ENCODE measurements around the gene ATP10A.

The ATP10A gene

DNA sequence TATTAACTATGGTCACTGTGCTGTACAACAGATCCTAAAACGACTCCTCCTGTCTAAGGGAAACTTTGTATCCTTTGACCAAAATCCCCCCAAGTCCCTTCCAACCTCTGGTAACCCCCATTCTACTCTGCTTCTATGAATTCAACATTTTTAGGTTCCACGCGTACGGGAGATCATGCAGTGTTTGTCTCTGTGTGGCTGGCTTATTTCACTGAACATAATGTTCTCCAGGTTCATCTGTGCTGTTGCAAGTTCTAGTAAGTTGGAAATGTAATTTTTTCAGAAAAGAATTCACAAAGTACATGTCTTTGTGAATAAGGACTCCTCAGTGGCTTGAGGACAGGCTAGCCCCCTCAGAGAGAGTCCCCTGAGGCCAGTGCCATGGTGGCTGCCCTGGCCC, 66.1 kb downstream of the ATP10A start:
- no peak for DNase-seq (ENCODE audit: low read depth)
- no peak overlapping the region for H3K4me3 ChIP-seq (ENCODE audit: low read depth, low read length)
- TF ChIP-seq, protein P1, sequence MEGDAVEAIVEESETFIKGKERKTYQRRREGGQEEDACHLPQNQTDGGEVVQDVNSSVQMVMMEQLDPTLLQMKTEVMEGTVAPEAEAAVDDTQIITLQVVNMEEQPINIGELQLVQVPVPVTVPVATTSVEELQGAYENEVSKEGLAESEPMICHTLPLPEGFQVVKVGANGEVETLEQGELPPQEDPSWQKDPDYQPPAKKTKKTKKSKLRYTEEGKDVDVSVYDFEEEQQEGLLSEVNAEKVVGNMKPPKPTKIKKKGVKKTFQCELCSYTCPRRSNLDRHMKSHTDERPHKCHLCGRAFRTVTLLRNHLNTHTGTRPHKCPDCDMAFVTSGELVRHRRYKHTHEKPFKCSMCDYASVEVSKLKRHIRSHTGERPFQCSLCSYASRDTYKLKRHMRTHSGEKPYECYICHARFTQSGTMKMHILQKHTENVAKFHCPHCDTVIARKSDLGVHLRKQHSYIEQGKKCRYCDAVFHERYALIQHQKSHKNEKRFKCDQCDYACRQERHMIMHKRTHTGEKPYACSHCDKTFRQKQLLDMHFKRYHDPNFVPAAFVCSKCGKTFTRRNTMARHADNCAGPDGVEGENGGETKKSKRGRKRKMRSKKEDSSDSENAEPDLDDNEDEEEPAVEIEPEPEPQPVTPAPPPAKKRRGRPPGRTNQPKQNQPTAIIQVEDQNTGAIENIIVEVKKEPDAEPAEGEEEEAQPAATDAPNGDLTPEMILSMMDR (IDR thresholded peaks at IDR 0.05; ENCODE audit: control insufficient read depth, extremely low read depth, insufficient read depth) = no peak

DNA sequence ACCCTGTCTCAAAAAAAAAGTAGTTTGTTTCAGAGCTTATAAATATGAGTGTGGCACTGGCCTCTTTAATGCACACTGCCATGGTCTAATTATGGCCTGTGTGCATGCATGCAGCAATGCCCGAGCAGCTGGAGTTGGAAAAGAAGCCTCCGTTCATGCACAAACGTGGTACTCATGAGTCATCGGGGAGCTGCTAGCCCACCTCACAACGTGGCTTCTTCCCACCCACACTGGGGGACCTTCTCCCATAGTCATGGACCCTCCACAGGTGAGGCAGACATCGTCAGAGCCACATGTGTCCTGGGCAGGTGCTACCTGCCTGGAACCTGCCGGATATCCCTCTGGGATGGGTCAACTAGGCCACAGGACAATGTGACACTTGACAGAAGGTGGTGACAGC, 66.7 kb downstream of the ATP10A start:
- TF ChIP-seq, protein P1 (IDR thresholded peaks at IDR 0.05; ENCODE audit: control insufficient read depth, extremely low read depth, insufficient read depth) = no peak
- H3K4me3 ChIP-seq (ENCODE audit: low read depth, low read length) = no peak overlapping the region
- no peak for DNase-seq (ENCODE audit: low read depth)

DNA sequence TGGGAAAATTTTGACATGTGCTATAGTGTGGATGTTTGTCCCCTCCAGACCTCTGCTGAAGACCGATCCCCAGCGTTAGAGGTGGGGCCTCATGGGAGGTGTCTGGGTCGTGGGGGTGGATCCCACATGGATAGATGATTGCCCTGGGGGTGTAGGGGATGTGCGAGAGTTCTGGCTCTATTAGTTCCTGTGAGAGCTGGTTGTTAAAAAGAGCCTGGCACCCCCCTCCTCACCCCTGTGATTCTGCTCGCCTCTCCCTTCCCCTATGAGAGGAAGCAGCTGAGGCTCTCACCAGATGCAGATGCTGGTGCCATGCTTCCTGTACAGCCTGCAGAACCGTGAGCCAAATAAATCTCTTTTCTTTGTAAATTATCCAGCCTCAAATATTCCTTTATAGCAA, 67.4 kb downstream of the ATP10A start:
- no peak for DNase-seq (ENCODE audit: low read depth)
- H3K4me3 ChIP-seq (ENCODE audit: low read depth, low read length) = no peak overlapping the region
- TF ChIP-seq, protein P1 (IDR thresholded peaks at IDR 0.05; ENCODE audit: control insufficient read depth, extremely low read depth, insufficient read depth) = no peak

DNA sequence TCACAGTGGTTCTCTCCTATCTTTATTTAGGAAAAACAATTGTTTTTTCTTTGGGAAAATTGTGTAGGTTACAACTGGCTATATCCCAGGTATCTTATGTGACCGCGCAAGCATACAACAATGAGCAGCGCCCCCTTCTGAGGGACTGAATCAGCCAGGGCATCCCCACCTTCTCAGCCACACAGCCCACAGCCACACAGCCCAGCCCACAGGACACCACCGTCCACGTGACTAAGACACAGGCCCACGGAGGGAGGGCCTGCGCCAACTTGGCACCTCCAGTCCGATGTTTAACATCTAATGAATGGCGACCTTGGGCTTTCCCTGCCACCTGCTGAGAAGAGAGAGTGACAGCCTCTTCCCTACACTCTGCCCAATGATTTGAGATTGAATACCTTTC, 68.1 kb downstream of the ATP10A start:
- no peak for DNase-seq (ENCODE audit: low read depth)
- TF ChIP-seq, protein P1 (IDR thresholded peaks at IDR 0.05; ENCODE audit: control insufficient read depth, extremely low read depth, insufficient read depth) = no peak

GRCh38 chr15:25793354-25794050, 69.6 kb downstream of the ATP10A start:
- TF ChIP-seq, protein P1 (IDR thresholded peaks at IDR 0.05; ENCODE audit: control insufficient read depth, extremely low read depth, insufficient read depth) = no peak
- no peak for DNase-seq (ENCODE audit: low read depth)
- H3K4me3 ChIP-seq (ENCODE audit: low read depth, low read length) = no peak overlapping the region

More for the DNA sequence above, 68.1 kb downstream of the ATP10A start:
- H3K4me3 ChIP-seq (ENCODE audit: low read depth, low read length) = no peak overlapping the region

DNA sequence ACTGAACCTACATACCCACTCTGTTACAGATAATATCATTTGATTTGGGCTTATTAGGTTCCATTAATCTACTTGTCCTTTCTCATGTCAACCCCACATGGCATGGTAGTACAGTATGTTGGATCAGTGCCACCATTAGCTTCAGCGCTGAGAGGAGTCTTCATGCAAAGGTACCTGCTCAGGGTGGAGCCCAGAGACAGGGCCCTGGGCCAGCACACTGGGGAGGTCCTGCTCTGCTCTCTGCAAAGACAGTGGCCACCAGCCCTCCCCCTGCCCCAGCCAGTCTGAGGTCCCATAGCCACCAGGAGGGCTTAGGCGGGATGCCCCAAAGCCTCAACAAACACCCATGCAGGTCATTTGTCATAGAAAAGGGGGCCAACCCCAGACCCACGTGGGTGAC, 71.0 kb downstream of the ATP10A start:
- TF ChIP-seq, protein P1 (IDR thresholded peaks at IDR 0.05; ENCODE audit: control insufficient read depth, extremely low read depth, insufficient read depth) = no peak
- DNase-seq (ENCODE audit: low read depth) = no peak

More for the DNA sequence above, 71.0 kb downstream of the ATP10A start:
- no peak overlapping the region for H3K4me3 ChIP-seq (ENCODE audit: low read depth, low read length)

Measured in LNCaP clone FGC (cell line).